Caco-2 (cell line): ENCODE results near the gene YARS1. TPM values are rescaled to one million over a fixed set of nuclear protein-coding genes. Genes with fewer than 3 reads are reported as not detected.

Source experiments
- Bru-seq: library from RNA; stranded (reverse); fragments of 400-500 nt; gene quantifications from one replicate; lab custom pipeline; 2021; lab: Mats Ljungman, UMichigan
- BruChase-seq, 2 experiments: library from RNA; stranded (reverse); fragments of 400-500 nt; gene quantifications; one replicate each; lab custom pipeline; 2021; lab: Mats Ljungman, UMichigan
- BruUV-seq: library from RNA; stranded (reverse); fragments of 400-500 nt; replicated peaks from 2 replicates; lab custom pipeline; 2021; lab: Mats Ljungman, UMichigan
- CTCF ChIA-PET: fragments of 300-600 bp; sonication (Branson Sonifier 250); formaldehyde crosslinking; loops from one replicate; lab custom pipeline; 2022; ENCODE audit warnings: antibody characterized with exemption; lab: Charles Lee
- POLR2A ChIA-PET: fragments of 300-600 bp; sonication (Branson Sonifier 250); formaldehyde crosslinking; loops from one replicate; lab custom pipeline; 2022; ENCODE audit warnings: antibody characterized with exemption; lab: Charles Lee
- DNase-seq, 2 experiments: peaks; one replicate each; pipeline versions ENCODE4 v3.0.0 to v3.0.0-alpha.2; 2020 to 2022
- H3K27me3 ChIP-seq: replicated peaks from 2 replicates; pipeline ENCODE4 v1.6.0; 2011; ENCODE audit warnings: low read length; ENCODE audit not compliant: control insufficient read depth, insufficient read depth
- H3K36me3 ChIP-seq: 2 replicates; pipeline ENCODE4 v1.5.1; 2011; ENCODE audit warnings: low read length; ENCODE audit not compliant: control insufficient read depth, insufficient read depth
- H3K4me1 ChIP-seq: fragments of 250-450 bp; sonication (Bioruptor Pico); 2 replicates; pipeline ENCODE4 v1.5.1; 2020; ENCODE audit warnings: mild to moderate bottlenecking
- H3K4me3 ChIP-seq: 2 replicates; pipeline ENCODE4 v1.5.1; 2011; ENCODE audit warnings: low read depth, mild to moderate bottlenecking, control low read depth, low read length
- H3K9me3 ChIP-seq: fragments of 250-450 bp; sonication (Bioruptor Pico); 2 replicates; pipeline ENCODE4 v1.5.1; 2020; ENCODE audit warnings: mild to moderate bottlenecking, moderate library complexity
- H3K27ac Mint-ChIP-seq: one replicate; pipeline ENCODE4 v1.8.0; 2022; ENCODE audit warnings: mixed read lengths; ENCODE audit not compliant: unreplicated experiment
- H3K27me3 Mint-ChIP-seq: one replicate; pipeline ENCODE4 v1.8.0; 2022; ENCODE audit warnings: mixed read lengths; ENCODE audit not compliant: insufficient read depth, unreplicated experiment
- H3K36me3 Mint-ChIP-seq: one replicate; pipeline ENCODE4 v1.8.0; 2022; ENCODE audit warnings: mild to moderate bottlenecking, mixed read lengths; ENCODE audit not compliant: insufficient read depth, unreplicated experiment
- H3K4me1 Mint-ChIP-seq: one replicate; pipeline ENCODE4 v1.8.0; 2022; ENCODE audit warnings: low read depth, mixed read lengths; ENCODE audit not compliant: unreplicated experiment
- H3K4me3 Mint-ChIP-seq: one replicate; pipeline ENCODE4 v1.8.0; 2022; ENCODE audit warnings: mild to moderate bottlenecking, moderate library complexity, mixed read lengths; ENCODE audit not compliant: unreplicated experiment
- H3K9me3 Mint-ChIP-seq: one replicate; pipeline ENCODE4 v1.8.0; 2022; ENCODE audit warnings: mixed read lengths; ENCODE audit not compliant: unreplicated experiment
- CTCF ChIP-seq, 2 experiments: fragments of 200-600 bp in 1 of 2; IDR thresholded peaks; 1 replicate in 1 of 2; 2 replicates in 1 of 2; pipeline versions ENCODE4 v1.5.1 to v1.8.0; 2011 to 2022; ENCODE audit warnings: antibody characterized with exemption in 1 of 2, control low read depth in 1 of 2, inconsistent platforms in 1 of 2, low read depth in 1 of 2, low read length in 1 of 2, mild to moderate bottlenecking in 1 of 2, moderate library complexity in 1 of 2; ENCODE audit not compliant: insufficient read depth in 1 of 2, severe bottlenecking in 1 of 2, unreplicated experiment in 1 of 2
- intact Hi-C: fragments of 100-400 bp; cut with micrococcal nuclease; formaldehyde crosslinking; loops from one replicate; pipeline ENCODE4 v1.10.0; 2022; ENCODE audit not compliant: unreplicated experiment
- long read RNA-seq: library from polyadenylated mRNA; stranded (forward); transcript quantifications from one replicate; pipeline ENCODE4 v2.0.0, GENCODE V29; 2022
- total RNA-seq: library from RNA; stranded (reverse); gene quantifications from 2 replicates; pipeline ENCODE4 v1.2.3, GENCODE V29; 2022

Gene YARS1
- total RNA-seq (177 and 184 TPM in 2 replicates), Bru-seq, nascent RNA (percentile 87 among the genes with signal in this experiment), BruChase-seq, experiment 1, labeled RNA remaining after a 2-hour chase (percentile 86 among the genes with signal in this experiment), BruChase-seq, experiment 2, labeled RNA remaining after a 6-hour chase (percentile 92 among the genes with signal in this experiment)
- long read RNA-seq, transcript YARS-201 (13 exons, 3,238 nt): major isoform, 269 of 351 reads
- long read RNA-seq, partial matches to known transcripts: 32 of 351 reads
- long read RNA-seq, other reads (novel, unspliced or antisense): 46 of 351 reads

GRCh38 chr1:32817159-32817814 is at the start of gene YARS1, which contains the start of gene S100PBP:
TSS of gene YARS1 (minus strand) at chr1:32817358. CDS start at chr1:32817244, 114 bp downstream.
TSS of gene S100PBP (plus strand) at chr1:32817653. CDS start at chr1:32826100, 8,447 bp downstream.
- no peaks in the 10 kb centered on the region for H3K36me3 ChIP-seq
- TF ChIP-seq CTCF (IDR thresholded peaks at IDR 0.05; ENCODE audit: insufficient read depth in 1 of 2, low read depth in 1 of 2, low read length in 1 of 2, severe bottlenecking in 1 of 2, unreplicated experiment in 1 of 2): no peak
- Mint-ChIP-seq H3K27ac (peak within 1 kb of the TSS; percentile 93), H3K4me3 (peak within 1 kb of the TSS; percentile 95), H3K4me1 (peaks cover 23% of the 10 kb centered on the region), H3K27me3 (no peaks in the 10 kb centered on the region), H3K36me3 (peaks cover 52% of the 10 kb centered on the region), H3K9me3 (no peaks in the 10 kb centered on the region)
- peak within 1 kb of the TSS; percentile 89 for H3K4me3 ChIP-seq
- intact Hi-C loops: no loop called here
- no TSS peak for BruUV-seq
- POLR2A ChIA-PET: no interaction called here
- no peaks in the 10 kb centered on the region for H3K27me3 ChIP-seq
- CTCF ChIA-PET: no interaction called here
- DNase-seq: peak; percentile 98 to 99
- H3K4me1 ChIP-seq: peaks cover 13% of the 10 kb centered on the region
- no peaks in the 10 kb centered on the region for H3K9me3 ChIP-seq

DNA sequence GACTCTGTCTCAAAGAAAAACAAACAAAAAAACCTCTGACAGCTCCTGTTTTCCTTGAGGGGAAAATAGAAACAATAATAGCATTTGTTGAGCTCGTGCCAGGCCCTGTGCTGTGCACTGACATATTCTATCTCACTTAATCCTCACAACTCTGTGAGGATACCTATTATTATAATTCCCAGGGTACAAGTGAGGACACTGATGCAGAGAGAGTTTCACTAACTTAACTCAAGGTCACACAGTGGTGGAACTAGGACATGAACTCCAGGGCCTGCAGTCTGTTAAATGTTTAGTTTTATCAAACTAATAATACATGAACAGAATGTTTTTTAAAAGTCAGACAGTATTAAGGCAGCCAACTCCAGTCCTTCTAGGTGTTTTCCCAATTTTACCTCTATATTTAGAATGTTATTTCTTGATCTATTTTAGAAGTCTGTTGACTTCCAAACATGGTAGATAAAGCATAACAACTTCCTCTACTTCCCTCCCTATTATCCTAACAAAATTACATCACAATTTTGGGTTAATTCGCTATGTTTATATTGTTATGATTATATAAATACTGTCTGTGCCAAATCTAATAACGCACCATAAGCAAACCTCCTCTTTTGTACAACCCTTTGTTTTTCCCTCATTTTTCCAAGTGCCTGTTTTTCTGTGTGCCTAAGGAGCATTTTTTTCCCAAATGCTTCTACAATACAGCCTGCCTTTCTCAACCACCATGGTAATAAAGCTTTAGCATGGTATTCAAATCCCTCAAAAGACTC is 48.7 kb upstream of the YARS1 start:
- intact Hi-C loops: no loop called here
- Mint-ChIP-seq H3K9me3 (no peaks in the 10 kb centered on the region), H3K4me1 (peaks cover 10% of the 10 kb centered on the region), H3K27ac (no peak overlapping the region), H3K27me3 (no peaks in the 10 kb centered on the region), H3K4me3 (no peak overlapping the region), H3K36me3 (peaks cover 11% of the 10 kb centered on the region)
- no peak for TF ChIP-seq CTCF (IDR thresholded peaks at IDR 0.05; ENCODE audit: insufficient read depth in 1 of 2, low read depth in 1 of 2, low read length in 1 of 2, severe bottlenecking in 1 of 2, unreplicated experiment in 1 of 2)
- Histone ChIP-seq H3K4me1 (no peaks in the 10 kb centered on the region), H3K4me3 (no peak overlapping the region), H3K9me3 (no peaks in the 10 kb centered on the region), H3K27me3 (no peaks in the 10 kb centered on the region), H3K36me3 (no peaks in the 10 kb centered on the region)
- DNase-seq: no peak
- POLR2A ChIA-PET: no interaction called here
- CTCF ChIA-PET: no interaction called here
- no TSS peak for BruUV-seq

- POLR2A ChIA-PET: no interaction called here
- intact Hi-C loops: no loop called here
These were observed 47.3 kb upstream of the YARS1 start for GRCh38 chr1:32864375-32865019.

More at GRCh38 chr1:32864375-32865019, 47.3 kb upstream of the YARS1 start:
- Mint-ChIP-seq H3K9me3 (no peaks in the 10 kb centered on the region), H3K4me3 (no peak overlapping the region), H3K27me3 (no peaks in the 10 kb centered on the region), H3K4me1 (peaks cover 2% of the 10 kb centered on the region), H3K27ac (no peak overlapping the region), H3K36me3 (peaks cover 5% of the 10 kb centered on the region)
- Histone ChIP-seq H3K4me1 (no peaks in the 10 kb centered on the region), H3K27me3 (no peaks in the 10 kb centered on the region), H3K4me3 (no peak overlapping the region), H3K9me3 (no peaks in the 10 kb centered on the region), H3K36me3 (no peaks in the 10 kb centered on the region)
- CTCF ChIA-PET: no interaction called here
- DNase-seq: no peak
- no peak for TF ChIP-seq CTCF (IDR thresholded peaks at IDR 0.05; ENCODE audit: insufficient read depth in 1 of 2, low read depth in 1 of 2, low read length in 1 of 2, severe bottlenecking in 1 of 2, unreplicated experiment in 1 of 2)
- no TSS peak for BruUV-seq
